GM23338 (cell line): ENCODE results near the gene F9. TPM values are rescaled to one million over a fixed set of nuclear protein-coding genes. Genes with fewer than 3 reads are reported as not detected.

Experiments
- ATAC-seq: fragments of 200-7000 bp; cut with Tn5 transposase; 3 replicates; pipeline ENCODE4 v1.9.1; 2020
- DNase-seq: peaks from one replicate; pipeline ENCODE4 v3.0.0-alpha.2; 2015; ENCODE audit warnings: low spot score
- H2AFZ ChIP-seq: fragments of 200-600 bp; sonication (generic); 2 replicates; pipeline ENCODE4 v1.8.0; 2016; ENCODE audit warnings: antibody characterized with exemption, mild to moderate bottlenecking, moderate library complexity
- H3F3A ChIP-seq: fragments of 200-600 bp; sonication (generic); replicated peaks from 2 replicates; pipeline ENCODE4 v1.8.0; 2017; ENCODE audit warnings: antibody characterized with exemption, mixed run types, low read depth
- H3K27ac ChIP-seq: fragments of 200-600 bp; sonication (generic); 2 replicates; pipeline ENCODE4 v1.6.1; 2016; ENCODE audit warnings: low read depth
- H3K27me3 ChIP-seq: fragments of 200-600 bp; sonication (generic); 2 replicates; pipeline ENCODE4 v1.8.0; 2016; ENCODE audit warnings: mild to moderate bottlenecking, mixed run types, moderate library complexity; ENCODE audit not compliant: insufficient read depth
- H3K36me3 ChIP-seq: fragments of 200-600 bp; sonication (generic); 2 replicates; pipeline ENCODE4 v1.8.0; 2016; ENCODE audit warnings: mild to moderate bottlenecking; ENCODE audit not compliant: insufficient read depth
- H3K4me1 ChIP-seq: fragments of 200-600 bp; sonication (generic); 2 replicates; pipeline ENCODE4 v1.8.0; 2016; ENCODE audit warnings: mild to moderate bottlenecking, moderate library complexity; ENCODE audit not compliant: insufficient read depth
- H3K4me2 ChIP-seq: fragments of 200-600 bp; sonication (generic); 2 replicates; pipeline ENCODE4 v1.7.1; 2017; ENCODE audit warnings: mixed run types
- H3K4me3 ChIP-seq: fragments of 200-600 bp; sonication (generic); 2 replicates; pipeline ENCODE4 v1.6.1; 2016; ENCODE audit warnings: mixed run types
- H3K79me2 ChIP-seq: fragments of 200-600 bp; sonication (generic); replicated peaks from 2 replicates; pipeline ENCODE4 v1.8.0; 2017; ENCODE audit warnings: mild to moderate bottlenecking; ENCODE audit not compliant: insufficient read depth
- H3K9me2 ChIP-seq: fragments of 200-600 bp; sonication (generic); 2 replicates; pipeline ENCODE4 v1.8.0; 2017; ENCODE audit not compliant: insufficient read depth
- H4K20me1 ChIP-seq: fragments of 200-600 bp; sonication (generic); replicated peaks from 2 replicates; pipeline ENCODE4 v1.8.0; 2017; ENCODE audit warnings: mild to moderate bottlenecking; ENCODE audit not compliant: insufficient read depth
- H3K27ac Mint-ChIP-seq: 2 replicates; pipeline ENCODE4 v1.8.0; 2020; ENCODE audit warnings: inconsistent platforms, mild to moderate bottlenecking, moderate library complexity, mixed read lengths
- H3K27me3 Mint-ChIP-seq: 3 replicates; pipeline ENCODE4 v1.8.0; 2022; ENCODE audit warnings: low read depth, mild to moderate bottlenecking, moderate library complexity, mixed read lengths, inconsistent platforms; ENCODE audit not compliant: insufficient read depth, poor library complexity
- H3K36me3 Mint-ChIP-seq: 3 replicates; pipeline ENCODE4 v1.8.0; 2021; ENCODE audit warnings: low read depth, mild to moderate bottlenecking, inconsistent platforms, moderate library complexity, mixed read lengths
- H3K4me1 Mint-ChIP-seq: 3 replicates; pipeline ENCODE4 v1.8.0; 2020; ENCODE audit warnings: mild to moderate bottlenecking, inconsistent platforms, mixed read lengths
- H3K4me3 Mint-ChIP-seq: 3 replicates; pipeline ENCODE4 v1.8.0; 2021; ENCODE audit warnings: moderate library complexity, mild to moderate bottlenecking, inconsistent platforms, mixed read lengths
- H3K9me3 Mint-ChIP-seq: 3 replicates; pipeline ENCODE4 v1.8.0; 2020; ENCODE audit warnings: moderate library complexity, mild to moderate bottlenecking, inconsistent platforms, mixed read lengths
- CTCF ChIP-seq, 2 experiments: fragments of 200-600 bp in 1 of 2; sonication (generic) in 1 of 2; conservative IDR thresholded peaks; 2 replicates each; pipeline versions ENCODE4 v1.5.1 to v1.6.1; 2016 to 2017; ENCODE audit warnings: antibody characterized with exemption in 2 of 2, low read depth in 2 of 2, mild to moderate bottlenecking in 2 of 2, moderate library complexity in 1 of 2
- EZH2phosphoT487 ChIP-seq: fragments of 200-600 bp; sonication (generic); IDR thresholded peaks from one replicate; pipeline ENCODE4 v1.8.1; 2018; ENCODE audit warnings: antibody characterized with exemption; ENCODE audit not compliant: unreplicated experiment
- NANOG ChIP-seq: IDR thresholded peaks from 2 replicates; pipeline ENCODE4 v1.6.1; 2016; ENCODE audit warnings: antibody characterized with exemption, borderline replicate concordance
- REST ChIP-seq: IDR thresholded peaks from one replicate; pipeline ENCODE4 v1.6.1; 2018; ENCODE audit warnings: antibody characterized with exemption; ENCODE audit not compliant: unreplicated experiment
- STAT1 ChIP-seq: IDR thresholded peaks from one replicate; pipeline ENCODE4 v1.6.1; 2016; ENCODE audit warnings: antibody characterized with exemption; ENCODE audit not compliant: unreplicated experiment
- ZNF331 ChIP-seq: fragments of 250-450 bp; sonication (Bioruptor Pico); IDR thresholded peaks from 2 replicates; pipeline ENCODE4 v1.5.0; 2020; ENCODE audit warnings: low read depth, mild to moderate bottlenecking, moderate library complexity
- polyA plus RNA-seq: library from polyadenylated mRNA; unstranded; fragments of >200 nt; fragmentation: Nextera tagmentation; extraction: Ambion mirVana; gene quantifications from 2 replicates; pipeline ENCODE4 v1.2.1, GENCODE V29; 2016
- total RNA-seq: library from RNA; depleted of rRNA; stranded (reverse); fragments of >200 nt; shearing (Covaris generic); gene quantifications from 2 replicates; pipeline ENCODE4 v1.2.3, GENCODE V29; 2014

The F9 gene
- total and polyA plus RNA-seq, 2 experiments from 2014 or later, result not detected

- TF ChIP-seq CTCF (conservative IDR thresholded peaks at IDR 0.05; ENCODE audit: low read depth in 2 of 2), result peak in 1 of 2 experiments; percentile 19; a peak in 2 of 4 replicates
- TF ChIP-seq EZH2phosphoT487, result no peak
- ATAC-seq, result peak; percentile 48; the same call in 2 of the 3 replicates
- DNase-seq, result peak; percentile 27
- Mint-ChIP-seq H3K4me3 (no peak overlapping the region), H3K9me3 (no peaks in the 10 kb centered on the region), H3K27me3 (peaks cover 2% of the 10 kb centered on the region), H3K27ac (no peak overlapping the region), H3K36me3 (no peaks in the 10 kb centered on the region), H3K4me1 (no peaks in the 10 kb centered on the region)
- H4K20me1 ChIP-seq, result no peaks in the 10 kb centered on the region
- no peaks in the 10 kb centered on the region; the same call in 1 of the 2 replicates for H3K4me1 ChIP-seq
- H2AFZ ChIP-seq, result no peak overlapping the region
- H3K4me2 ChIP-seq, result no peak overlapping the region
- no peak overlapping the region for H3K27ac ChIP-seq
- H3F3A ChIP-seq, result no peaks in the 10 kb centered on the region
- H3K27me3 ChIP-seq, result no peaks in the 10 kb centered on the region
- no peaks in the 10 kb centered on the region for H3K9me2 ChIP-seq
- H3K4me3 ChIP-seq, result no peak overlapping the region
- H3K79me2 ChIP-seq, result no peaks in the 10 kb centered on the region
- H3K36me3 ChIP-seq, result no peaks in the 10 kb centered on the region
These were observed 24.6 kb downstream of the F9 start for GRCh38 chrX:139554991-139555675.

DNA sequence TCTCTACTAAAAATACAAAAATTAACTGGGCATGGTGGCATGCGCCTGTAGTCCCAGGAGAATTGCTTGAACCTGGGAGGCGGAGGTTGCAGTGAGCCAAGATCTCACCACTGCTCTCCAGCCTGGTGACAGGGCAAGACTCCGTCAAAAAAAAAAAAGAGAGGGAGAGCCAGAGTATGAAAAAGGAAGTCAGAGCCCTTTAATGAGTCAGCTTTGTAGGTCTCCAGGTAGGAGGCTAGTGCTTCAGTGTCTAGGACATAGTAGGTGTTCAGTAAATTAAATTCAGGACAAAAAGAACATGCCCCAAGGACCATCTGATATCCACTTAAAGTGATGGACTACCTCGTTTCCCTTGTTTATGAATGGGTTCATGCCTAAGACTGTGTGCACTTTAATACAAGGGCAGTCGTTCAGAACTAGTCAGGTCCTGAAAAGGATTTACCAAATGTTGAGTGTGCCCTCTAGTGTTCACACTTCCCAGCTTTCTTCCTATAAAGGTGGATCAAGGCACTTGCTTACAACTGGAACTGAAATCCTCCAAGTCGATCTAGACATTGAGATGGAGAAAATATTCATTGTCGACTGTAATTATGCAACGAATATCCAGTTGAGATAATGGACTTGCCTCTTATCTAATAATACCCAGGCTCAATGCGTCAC lies 29.0 kb downstream of the F9 start:
- no peaks in the 10 kb centered on the region for H3K4me1 Mint-ChIP-seq

More for the DNA sequence above, 29.0 kb downstream of the F9 start:
- Histone ChIP-seq H3K4me1 (no peaks in the 10 kb centered on the region), H3K36me3 (no peaks in the 10 kb centered on the region), H3K79me2 (no peaks in the 10 kb centered on the region), H3K27me3 (no peaks in the 10 kb centered on the region), H3F3A (no peaks in the 10 kb centered on the region), H2AFZ (no peak overlapping the region), H4K20me1 (no peaks in the 10 kb centered on the region), H3K4me3 (no peak overlapping the region), H3K9me2 (no peaks in the 10 kb centered on the region), H3K4me2 (no peak overlapping the region), H3K27ac (no peak overlapping the region)
- Mint-ChIP-seq H3K27me3 (peaks cover 2% of the 10 kb centered on the region), H3K9me3 (no peaks in the 10 kb centered on the region; the same call in 2 of the 3 replicates), H3K36me3 (no peaks in the 10 kb centered on the region), H3K4me3 (no peak overlapping the region), H3K27ac (no peak overlapping the region)
- ATAC-seq, result peak; percentile 80
- DNase-seq, result peak; percentile 63
- TF ChIP-seq ZNF331 (CRISPR knock-in tag) (no peak), CTCF (conservative IDR thresholded peaks at IDR 0.05; ENCODE audit: low read depth in 2 of 2) (peak; percentile 56 to 74), STAT1 (no peak), NANOG (no peak), REST (no peak)
